ENCODE results near the gene PDE4D.

DNA sequence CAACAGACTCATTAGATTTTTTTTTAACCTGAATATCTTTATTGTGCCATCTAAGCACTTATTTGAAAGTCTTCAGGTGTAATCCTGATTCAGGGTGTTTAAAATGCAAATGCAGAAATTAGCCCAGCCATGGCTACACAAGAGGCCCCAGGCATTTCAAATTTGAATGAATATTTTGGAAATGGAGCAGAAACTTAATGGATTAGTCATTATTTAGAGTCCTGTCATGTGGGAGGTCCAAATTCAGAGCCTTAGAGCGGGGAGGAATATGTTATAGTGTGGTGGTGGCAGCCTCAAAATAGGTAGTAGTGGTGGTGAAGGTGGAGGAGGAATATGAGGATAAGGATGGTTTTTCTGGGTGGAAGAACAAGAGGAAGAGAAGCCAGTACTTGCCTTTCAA, 743.7 kb downstream of the PDE4D start:
- no peak for TF ChIP-seq EZH2phosphoT487 (IDR thresholded peaks at IDR 0.05)
- TF ChIP-seq EZH2 (IDR thresholded peaks at IDR 0.05): no peak

All from neural progenitor cell (in vitro differentiated cells).